ENCODE measurements around the gene BET1L.

The BET1L gene

DNA sequence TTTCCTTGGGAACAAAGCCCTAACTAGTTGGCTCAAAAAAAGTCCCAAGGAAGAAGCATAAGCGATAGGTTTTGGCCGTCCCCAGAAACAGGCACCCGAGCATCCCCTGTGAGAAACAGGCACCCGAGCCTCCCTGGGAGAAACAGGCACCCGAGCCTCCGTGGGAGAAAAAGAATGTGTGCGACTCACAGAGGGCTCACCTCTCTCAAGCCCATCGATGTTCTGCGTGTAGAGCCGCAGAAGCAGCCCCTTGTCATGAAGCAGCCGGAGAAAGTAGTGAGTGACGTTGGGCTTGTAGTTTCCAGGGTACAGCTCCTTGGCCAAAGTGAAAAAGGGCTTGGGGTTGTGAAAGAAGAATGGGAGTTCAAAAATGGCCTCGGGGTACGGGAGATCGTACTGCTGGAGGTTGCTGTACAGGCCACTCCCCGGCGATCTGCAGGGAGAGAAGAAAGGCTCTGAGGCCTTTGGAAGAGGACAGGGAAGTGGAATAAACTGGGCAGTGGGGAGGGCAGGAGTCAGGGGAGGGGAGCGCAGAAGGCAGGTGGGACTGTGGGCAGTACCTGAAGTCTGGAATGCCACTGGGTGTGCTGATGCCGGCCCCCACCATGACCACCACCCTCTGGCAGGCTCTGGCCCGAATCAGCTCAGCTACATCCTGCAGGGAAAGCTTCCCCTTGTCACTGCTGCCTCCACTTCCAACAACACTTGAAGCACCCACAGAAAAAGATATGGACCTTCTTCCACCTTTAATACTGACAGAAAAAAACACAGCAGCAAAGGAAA lies 25.8 kb upstream of the BET1L start:
- no peak overlapping the region for H3K27ac ChIP-seq (ENCODE audit: poor library complexity, severe bottlenecking)
- H3K36me3 ChIP-seq (ENCODE audit: low read depth) = peaks cover 9% of the 10 kb centered on the region
- TF ChIP-seq, protein P1, sequence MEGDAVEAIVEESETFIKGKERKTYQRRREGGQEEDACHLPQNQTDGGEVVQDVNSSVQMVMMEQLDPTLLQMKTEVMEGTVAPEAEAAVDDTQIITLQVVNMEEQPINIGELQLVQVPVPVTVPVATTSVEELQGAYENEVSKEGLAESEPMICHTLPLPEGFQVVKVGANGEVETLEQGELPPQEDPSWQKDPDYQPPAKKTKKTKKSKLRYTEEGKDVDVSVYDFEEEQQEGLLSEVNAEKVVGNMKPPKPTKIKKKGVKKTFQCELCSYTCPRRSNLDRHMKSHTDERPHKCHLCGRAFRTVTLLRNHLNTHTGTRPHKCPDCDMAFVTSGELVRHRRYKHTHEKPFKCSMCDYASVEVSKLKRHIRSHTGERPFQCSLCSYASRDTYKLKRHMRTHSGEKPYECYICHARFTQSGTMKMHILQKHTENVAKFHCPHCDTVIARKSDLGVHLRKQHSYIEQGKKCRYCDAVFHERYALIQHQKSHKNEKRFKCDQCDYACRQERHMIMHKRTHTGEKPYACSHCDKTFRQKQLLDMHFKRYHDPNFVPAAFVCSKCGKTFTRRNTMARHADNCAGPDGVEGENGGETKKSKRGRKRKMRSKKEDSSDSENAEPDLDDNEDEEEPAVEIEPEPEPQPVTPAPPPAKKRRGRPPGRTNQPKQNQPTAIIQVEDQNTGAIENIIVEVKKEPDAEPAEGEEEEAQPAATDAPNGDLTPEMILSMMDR (IDR thresholded peaks at IDR 0.05; ENCODE audit: poor library complexity, severe bottlenecking) = no peak
- no peaks in the 10 kb centered on the region for H3K9me3 ChIP-seq (ENCODE audit: severe bottlenecking)
- H3K4me1 ChIP-seq (ENCODE audit: insufficient read depth, poor library complexity, severe bottlenecking) = peaks cover 3% of the 10 kb centered on the region
- ATAC-seq (ENCODE audit: low read depth) = no peak
- no peaks in the 10 kb centered on the region for H3K27me3 ChIP-seq (ENCODE audit: insufficient read depth, poor library complexity, severe bottlenecking)
- no peak for DNase-seq (ENCODE audit: low spot score)
- H3K4me3 ChIP-seq (ENCODE audit: severe bottlenecking) = no peak overlapping the region

DNA sequence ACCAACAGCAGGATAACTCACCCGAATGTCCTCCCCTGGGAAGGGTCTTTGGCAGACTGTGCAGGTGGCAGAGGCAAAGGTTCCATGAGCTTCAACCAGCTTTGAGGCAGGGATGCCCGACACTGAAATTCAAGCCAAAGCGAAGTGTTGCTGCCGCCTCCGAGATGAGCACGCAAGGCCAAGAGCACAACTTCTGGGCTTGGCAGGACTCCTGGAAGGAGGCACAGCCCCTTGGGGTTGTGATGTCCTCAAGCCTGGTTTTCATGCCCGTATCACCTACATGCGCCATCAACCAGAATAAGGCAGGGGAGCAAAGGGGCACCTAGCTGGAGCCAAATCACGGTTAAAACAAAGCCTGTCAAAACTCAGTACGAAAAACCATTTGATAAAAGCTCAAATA lies 23.2 kb upstream of the BET1L start:
- Histone ChIP-seq H3K4me1 (ENCODE audit: insufficient read depth, poor library complexity, severe bottlenecking) (no peaks in the 10 kb centered on the region), H3K4me3 (ENCODE audit: severe bottlenecking) (no peak overlapping the region), H3K27ac (ENCODE audit: poor library complexity, severe bottlenecking) (no peak overlapping the region), H3K27me3 (ENCODE audit: insufficient read depth, poor library complexity, severe bottlenecking) (no peaks in the 10 kb centered on the region), H3K36me3 (ENCODE audit: low read depth) (peaks cover 8% of the 10 kb centered on the region), H3K9me3 (ENCODE audit: severe bottlenecking) (no peaks in the 10 kb centered on the region)
- TF ChIP-seq, protein P1 (IDR thresholded peaks at IDR 0.05; ENCODE audit: poor library complexity, severe bottlenecking) = no peak
- ATAC-seq (ENCODE audit: low read depth) (no peak), DNase-seq (ENCODE audit: low spot score) (no peak)

DNA sequence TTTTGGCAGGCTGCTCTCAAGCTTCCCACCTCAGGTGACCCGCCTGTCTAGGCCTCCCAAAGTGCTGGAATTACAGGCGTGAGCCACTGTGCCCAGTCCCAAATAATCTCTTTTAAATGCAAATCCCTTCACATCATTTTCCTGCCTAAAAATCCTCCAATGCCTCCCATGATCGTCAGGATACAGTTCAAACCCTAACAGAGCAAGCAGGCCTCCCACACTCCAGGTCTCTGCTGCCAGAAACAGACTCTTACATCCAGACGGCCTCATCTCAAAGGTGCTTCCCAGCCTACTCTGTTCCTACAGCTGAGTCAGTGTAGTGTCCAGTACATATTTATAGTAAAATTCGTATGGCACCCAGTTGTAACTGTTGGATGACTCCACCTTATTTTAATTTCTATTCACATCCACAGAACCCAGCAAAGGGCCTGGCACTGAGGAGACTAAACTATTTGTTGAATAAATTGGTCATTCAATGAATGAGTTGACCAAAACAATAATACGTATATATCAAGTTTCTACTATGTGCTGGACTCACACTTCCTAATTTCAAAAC lies 20.7 kb upstream of the BET1L start:
- no peaks in the 10 kb centered on the region for H3K4me1 ChIP-seq (ENCODE audit: insufficient read depth, poor library complexity, severe bottlenecking)
- ATAC-seq (ENCODE audit: low read depth) = no peak
- H3K36me3 ChIP-seq (ENCODE audit: low read depth) = peaks cover 8% of the 10 kb centered on the region
- DNase-seq (ENCODE audit: low spot score) = no peak
- TF ChIP-seq, protein P1 (IDR thresholded peaks at IDR 0.05; ENCODE audit: poor library complexity, severe bottlenecking) = no peak
- H3K9me3 ChIP-seq (ENCODE audit: severe bottlenecking) = no peaks in the 10 kb centered on the region
- H3K4me3 ChIP-seq (ENCODE audit: severe bottlenecking) = no peak overlapping the region
- no peaks in the 10 kb centered on the region for H3K27me3 ChIP-seq (ENCODE audit: insufficient read depth, poor library complexity, severe bottlenecking)
- no peak overlapping the region for H3K27ac ChIP-seq (ENCODE audit: poor library complexity, severe bottlenecking)

DNA sequence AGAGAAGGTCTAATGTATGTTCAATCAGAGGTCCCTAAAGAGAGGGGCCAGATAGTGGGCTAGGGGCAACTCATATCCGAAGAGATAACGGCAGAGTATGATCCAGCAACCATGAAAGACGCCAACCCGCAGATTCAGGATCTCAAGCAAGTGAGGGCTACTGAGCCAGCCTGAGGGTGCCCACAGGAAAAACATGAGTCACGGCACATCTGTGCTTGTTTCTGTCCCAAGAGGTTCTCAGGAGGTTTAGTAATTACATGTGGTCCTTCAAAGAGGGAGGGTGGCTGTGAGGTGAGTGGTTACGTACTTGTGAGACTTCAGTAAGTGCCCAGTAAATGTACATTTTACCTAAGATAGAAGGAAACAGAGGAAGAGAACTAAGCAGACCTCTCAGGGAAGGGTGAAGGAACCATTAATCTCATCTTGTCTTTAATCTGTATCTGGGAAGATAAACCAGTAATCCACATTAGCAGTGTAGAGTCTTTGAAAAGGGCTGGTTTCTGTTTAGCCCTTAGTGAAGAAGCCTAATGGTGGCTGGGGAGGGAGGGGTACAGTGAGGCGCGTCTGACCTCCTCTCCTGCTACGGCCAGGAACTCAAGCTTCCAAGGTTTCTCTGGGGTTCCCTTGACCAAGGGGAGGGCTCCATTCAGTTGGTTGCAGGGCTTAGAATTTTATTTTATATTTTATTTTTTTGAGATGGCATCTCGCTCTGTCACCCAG lies 18.7 kb upstream of the BET1L start:
- Histone ChIP-seq H3K36me3 (ENCODE audit: low read depth) (peaks cover 11% of the 10 kb centered on the region), H3K4me3 (ENCODE audit: severe bottlenecking) (no peak overlapping the region), H3K9me3 (ENCODE audit: severe bottlenecking) (no peaks in the 10 kb centered on the region), H3K27ac (ENCODE audit: poor library complexity, severe bottlenecking) (no peak overlapping the region), H3K27me3 (ENCODE audit: insufficient read depth, poor library complexity, severe bottlenecking) (no peaks in the 10 kb centered on the region), H3K4me1 (ENCODE audit: insufficient read depth, poor library complexity, severe bottlenecking) (no peaks in the 10 kb centered on the region)
- TF ChIP-seq, protein P1 (IDR thresholded peaks at IDR 0.05; ENCODE audit: poor library complexity, severe bottlenecking) = no peak
- ATAC-seq (ENCODE audit: low read depth) = peak; percentile 41; the same call in 2 of the 3 replicates
- no peak for DNase-seq (ENCODE audit: low spot score)
